ENCODE data around the gene ZNF536.
A peak's percentile ranks its signal among the peaks of the same experiment; 100 is the strongest.
"Not testable (repeated sequence)": the region's sequence is repeated elsewhere in the genome, so short reads cannot be mapped to it uniquely, and the experiment has no call there.

The ZNF536 gene

GRCh38 chr19:30344446-30345425, 27.4 kb upstream of the ZNF536 start:
- H3K4me3 ChIP-seq (ENCODE audit: low read depth, low read length): no peak overlapping the region
- peak; percentile 0 for DNase-seq (ENCODE audit: low read depth)
- TF ChIP-seq POLR2A (IDR thresholded peaks at IDR 0.05; ENCODE audit: extremely low read depth, insufficient read length) (no peak), MAX (IDR thresholded peaks at IDR 0.05; ENCODE audit: low read depth, low read length) (no peak), MYC (IDR thresholded peaks at IDR 0.05; ENCODE audit: low read depth, low read length) (no peak)
- TF ChIP-seq, protein P1, sequence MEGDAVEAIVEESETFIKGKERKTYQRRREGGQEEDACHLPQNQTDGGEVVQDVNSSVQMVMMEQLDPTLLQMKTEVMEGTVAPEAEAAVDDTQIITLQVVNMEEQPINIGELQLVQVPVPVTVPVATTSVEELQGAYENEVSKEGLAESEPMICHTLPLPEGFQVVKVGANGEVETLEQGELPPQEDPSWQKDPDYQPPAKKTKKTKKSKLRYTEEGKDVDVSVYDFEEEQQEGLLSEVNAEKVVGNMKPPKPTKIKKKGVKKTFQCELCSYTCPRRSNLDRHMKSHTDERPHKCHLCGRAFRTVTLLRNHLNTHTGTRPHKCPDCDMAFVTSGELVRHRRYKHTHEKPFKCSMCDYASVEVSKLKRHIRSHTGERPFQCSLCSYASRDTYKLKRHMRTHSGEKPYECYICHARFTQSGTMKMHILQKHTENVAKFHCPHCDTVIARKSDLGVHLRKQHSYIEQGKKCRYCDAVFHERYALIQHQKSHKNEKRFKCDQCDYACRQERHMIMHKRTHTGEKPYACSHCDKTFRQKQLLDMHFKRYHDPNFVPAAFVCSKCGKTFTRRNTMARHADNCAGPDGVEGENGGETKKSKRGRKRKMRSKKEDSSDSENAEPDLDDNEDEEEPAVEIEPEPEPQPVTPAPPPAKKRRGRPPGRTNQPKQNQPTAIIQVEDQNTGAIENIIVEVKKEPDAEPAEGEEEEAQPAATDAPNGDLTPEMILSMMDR (IDR thresholded peaks at IDR 0.05; ENCODE audit: low read depth, low read length): no peak

DNA sequence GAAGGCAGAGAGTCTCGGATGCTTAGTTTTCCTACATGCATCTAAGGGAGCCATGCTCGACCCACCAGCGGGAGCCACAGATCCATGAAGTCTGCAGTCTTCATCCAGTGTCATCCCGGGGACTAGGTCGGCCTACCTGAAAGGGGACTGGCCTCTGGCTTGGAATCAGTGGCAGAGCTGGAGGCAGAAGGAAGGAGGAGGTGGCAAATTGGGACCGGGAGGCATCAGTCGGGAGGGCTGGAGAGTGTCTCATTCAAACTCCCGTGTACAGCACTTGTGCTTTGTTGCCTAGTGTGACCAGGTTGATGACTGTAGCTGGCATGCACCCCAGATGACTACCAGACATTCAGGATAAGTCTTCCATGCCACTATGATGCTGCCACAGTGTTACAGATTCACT, 26.5 kb upstream of the ZNF536 start:
- TF ChIP-seq MAX (IDR thresholded peaks at IDR 0.05; ENCODE audit: low read depth, low read length): no peak
- no peak for DNase-seq (ENCODE audit: low read depth)
- no peak overlapping the region for H3K4me3 ChIP-seq (ENCODE audit: low read depth, low read length)

DNA sequence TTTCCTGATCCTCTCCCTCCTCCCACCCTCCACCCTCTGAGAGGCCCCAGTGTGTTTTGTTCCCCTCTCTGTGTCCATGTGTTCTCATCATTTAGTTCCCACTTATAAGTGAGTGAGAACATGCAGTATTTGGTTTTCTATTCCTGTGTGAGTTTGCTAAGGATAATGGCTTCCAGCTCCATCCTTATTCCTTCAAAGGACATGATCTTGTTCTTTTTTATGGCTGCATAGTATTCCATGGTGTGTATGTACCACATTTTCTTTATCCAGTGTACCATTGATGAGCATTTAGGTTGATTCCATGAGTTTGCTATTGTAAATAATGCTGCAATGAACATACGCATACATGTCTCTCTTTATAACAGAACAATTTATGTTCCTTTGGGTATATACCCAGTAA, 25.7 kb upstream of the ZNF536 start:
- H3K4me3 ChIP-seq (ENCODE audit: low read depth, low read length); DNase-seq (ENCODE audit: low read depth): not testable (repeated sequence)

DNA sequence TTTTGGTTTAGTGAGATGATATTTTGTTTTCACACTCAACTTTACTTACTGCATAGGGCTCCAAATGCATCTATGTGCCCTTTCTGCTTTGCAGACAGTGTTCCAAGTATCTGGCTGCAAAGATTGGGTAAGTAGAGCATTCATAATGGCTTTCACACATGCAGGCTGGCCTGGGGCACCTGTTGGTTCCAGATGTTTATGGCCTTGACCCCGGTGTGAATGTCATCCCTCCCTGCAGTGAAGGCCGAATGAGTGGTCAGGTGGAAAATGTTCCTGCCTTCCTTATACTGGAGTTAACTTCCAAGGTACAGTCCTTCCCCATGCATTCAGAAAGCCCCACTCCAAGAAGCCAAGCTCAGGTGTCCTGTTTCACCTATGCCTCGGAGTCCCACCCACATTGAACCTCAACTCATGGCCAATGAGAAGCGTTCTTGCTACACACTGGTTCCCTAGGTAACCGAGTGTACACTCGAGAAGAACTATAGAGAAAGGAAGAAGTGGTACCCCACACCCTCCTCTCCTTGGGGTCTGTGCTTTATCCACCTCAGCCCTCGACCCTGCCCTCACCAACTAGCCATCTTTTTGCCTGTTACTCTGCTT, 23.0 kb upstream of the ZNF536 start:
- H3K4me3 ChIP-seq (ENCODE audit: low read depth, low read length): no peak overlapping the region
- DNase-seq (ENCODE audit: low read depth): no peak
- TF ChIP-seq, protein P1 (IDR thresholded peaks at IDR 0.05; ENCODE audit: low read depth, low read length): no peak
- TF ChIP-seq MAX (IDR thresholded peaks at IDR 0.05; ENCODE audit: low read depth, low read length): no peak

DNA sequence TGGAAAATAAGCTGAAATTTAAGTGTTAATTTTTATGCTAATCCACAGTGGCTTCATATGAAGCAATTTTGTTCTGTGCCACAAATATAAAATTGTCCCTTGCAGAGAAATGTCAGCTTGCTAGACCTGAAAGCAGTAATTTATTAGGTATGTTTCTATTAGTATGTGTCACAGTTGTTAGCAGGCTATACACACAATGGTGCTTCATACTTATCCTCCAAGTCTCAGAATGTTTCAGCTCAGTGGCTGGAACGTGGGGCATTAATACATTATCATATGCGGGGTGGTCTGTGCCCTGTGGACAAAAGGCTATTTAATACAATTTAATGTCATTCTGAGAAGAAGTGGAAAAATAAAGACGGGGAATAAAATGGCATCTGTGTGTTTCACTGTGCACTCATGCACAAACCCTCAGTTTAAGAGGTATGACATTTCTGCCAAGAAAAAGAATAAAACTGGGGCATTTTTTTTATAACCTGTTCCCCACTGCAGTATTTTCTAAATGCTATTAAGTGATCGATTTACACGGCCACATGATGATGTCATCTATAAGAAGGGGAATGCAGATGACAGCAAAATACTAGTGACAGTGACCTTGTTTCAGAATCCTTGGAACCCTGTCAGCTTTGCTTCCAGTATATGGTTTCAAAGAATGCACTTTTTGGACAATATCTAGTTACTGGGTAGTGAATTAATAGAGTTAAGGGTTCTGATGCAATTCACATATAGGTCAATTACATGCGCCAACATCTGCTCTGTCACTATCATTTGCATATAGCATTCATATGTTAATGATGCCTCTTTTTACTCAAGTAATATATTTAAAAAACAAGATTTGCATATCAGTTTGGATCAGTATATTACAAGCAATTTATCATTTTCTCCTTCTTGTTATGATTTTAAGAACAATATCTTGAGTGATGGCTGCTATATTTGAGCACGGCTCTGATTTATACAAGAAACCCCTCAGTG, 21.2 kb upstream of the ZNF536 start:
- DNase-seq (ENCODE audit: low read depth): no peak
- TF ChIP-seq, protein P1 (IDR thresholded peaks at IDR 0.05; ENCODE audit: low read depth, low read length): no peak
- TF ChIP-seq MAX (IDR thresholded peaks at IDR 0.05; ENCODE audit: low read depth, low read length) (no peak), POLR2A (IDR thresholded peaks at IDR 0.05; ENCODE audit: extremely low read depth, insufficient read length) (no peak), MYC (IDR thresholded peaks at IDR 0.05; ENCODE audit: low read depth, low read length) (no peak)

GRCh38 chr19:30351774-30352173, 20.4 kb upstream of the ZNF536 start:
- H3K4me3 ChIP-seq (ENCODE audit: low read depth, low read length): no peak overlapping the region
- TF ChIP-seq POLR2A (IDR thresholded peaks at IDR 0.05; ENCODE audit: extremely low read depth, insufficient read length): no peak
- no peak for TF ChIP-seq MYC (IDR thresholded peaks at IDR 0.05; ENCODE audit: low read depth, low read length)
- TF ChIP-seq, protein P1 (IDR thresholded peaks at IDR 0.05; ENCODE audit: low read depth, low read length): no peak
- no peak for TF ChIP-seq MAX (IDR thresholded peaks at IDR 0.05; ENCODE audit: low read depth, low read length)
- DNase-seq (ENCODE audit: low read depth): no peak

More for the DNA sequence above, 21.2 kb upstream of the ZNF536 start:
- no peak overlapping the region for H3K4me3 ChIP-seq (ENCODE audit: low read depth, low read length)
